IPS DF 4.7 (cell line): ENCODE measurements around the gene DOK1.

Experiments
- DNase-seq: peaks from one replicate; pipeline ENCODE4 v3.0.0-alpha.2; 2013; ENCODE audit warnings: low spot score; ENCODE audit errors: extremely low read depth

The DOK1 gene

GRCh38 chr2:74553892-74554819, at the start of gene DOK1, which contains the start of gene LOXL3:
Gene DOK1, plus strand, starts transcription at chr2:74554720. Its CDS starts 35 bp downstream, at chr2:74554755.
Gene LOXL3, minus strand, starts transcription at chr2:74553942. Its CDS starts 1,308 bp downstream, at chr2:74552634.
- DNase-seq, result no peak

GRCh38 chr2:74505448-74506246, 48.9 kb upstream of the DOK1 start:
- no peak for DNase-seq

- DNase-seq, result peak; percentile 98
Measured at GRCh38 chr2:74507145-74507925, 47.2 kb upstream of the DOK1 start, which contains the start of gene PCGF1. Gene PCGF1, minus strand, starts transcription at chr2:74507695. Its CDS starts 27 bp downstream, at chr2:74507668.

- DNase-seq, result no peak
Measured at GRCh38 chr2:74507926-74508520, 46.5 kb upstream of the DOK1 start.

- no peak for DNase-seq
Measured at GRCh38 chr2:74510272-74510671, 44.2 kb upstream of the DOK1 start.

DNA sequence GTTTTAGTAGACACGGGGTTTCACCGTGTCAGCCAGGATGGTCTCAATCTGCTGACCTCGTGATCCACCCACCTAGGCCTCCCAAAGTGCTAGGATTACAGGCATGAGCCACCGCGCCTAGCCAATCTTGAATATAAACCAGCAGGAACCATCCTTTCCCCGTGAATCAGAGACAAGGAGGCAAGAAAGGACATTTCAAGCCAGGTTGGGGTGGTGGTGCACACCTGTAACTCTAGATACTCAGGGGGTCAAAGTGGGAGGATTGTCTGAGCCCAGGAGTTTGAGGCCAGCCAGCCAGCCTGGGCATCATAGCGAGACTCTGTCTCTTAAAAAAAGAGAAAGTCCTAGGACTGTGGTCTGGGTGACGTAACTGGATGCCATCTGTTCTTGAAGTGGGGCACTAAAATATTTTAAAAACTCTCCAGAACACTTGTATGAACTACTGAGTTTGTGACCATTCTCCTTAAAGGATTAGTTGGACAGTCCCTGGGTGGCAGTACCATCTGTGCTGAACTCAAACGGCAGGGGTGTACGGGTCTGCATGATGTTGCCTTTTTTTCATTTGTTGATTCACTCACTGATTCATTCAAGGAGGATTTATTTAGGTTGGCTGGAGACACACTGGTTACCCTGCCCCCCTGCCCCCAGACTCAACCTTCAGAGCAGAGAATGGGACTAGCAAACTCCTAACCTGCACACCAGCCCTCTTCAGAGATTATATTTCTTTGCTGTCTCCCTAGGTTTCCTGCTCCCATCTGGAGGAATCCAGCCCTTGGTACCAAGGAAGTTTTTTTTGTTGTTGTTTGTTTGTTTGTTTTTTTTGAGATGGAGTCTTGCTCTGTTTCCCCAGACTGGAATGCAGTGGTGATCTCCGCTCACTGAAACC, 43.2 kb upstream of the DOK1 start:
- no peak for DNase-seq

DNA sequence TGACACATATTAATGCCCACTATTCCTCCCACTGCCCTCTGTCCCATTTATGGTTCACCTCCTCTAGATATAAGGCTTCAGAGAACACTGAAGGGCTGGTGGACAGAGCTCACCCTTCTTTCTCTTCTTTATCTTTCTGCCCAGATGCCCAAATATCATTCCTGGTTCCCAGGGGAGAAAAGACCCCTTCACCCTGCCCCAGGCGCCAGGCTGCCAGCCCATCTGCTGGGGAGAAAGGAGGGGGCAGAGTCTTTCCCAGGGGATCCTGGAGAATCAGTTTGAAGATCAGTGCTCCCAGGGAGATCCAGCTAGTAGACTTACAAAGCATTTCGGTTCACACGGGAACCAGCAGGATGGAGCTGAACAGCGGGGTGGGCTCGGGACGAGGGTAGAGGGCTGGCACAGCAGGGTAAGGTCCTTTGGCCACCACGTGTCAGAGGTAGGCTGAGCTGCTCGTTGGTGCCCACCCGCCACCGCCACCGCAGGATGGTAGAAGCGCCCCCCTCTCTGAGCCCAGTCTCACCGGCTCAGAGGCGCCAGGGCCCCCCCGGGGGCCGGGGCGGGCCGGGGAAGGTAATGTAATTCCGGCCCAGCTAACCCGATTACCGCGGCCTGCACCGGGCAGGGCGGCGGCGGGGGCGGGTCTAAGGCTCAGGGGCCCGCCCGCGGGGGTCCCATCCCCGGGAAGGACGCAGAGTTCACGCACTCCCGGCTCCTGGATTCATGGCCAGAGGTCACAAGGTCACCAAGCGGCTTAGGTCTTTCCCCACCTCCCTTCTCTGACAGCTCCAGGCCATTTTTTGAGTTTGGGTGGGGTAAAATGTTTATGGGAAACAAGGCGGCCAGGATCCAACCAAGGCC, 41.5 kb upstream of the DOK1 start:
- no peak for DNase-seq

DNA sequence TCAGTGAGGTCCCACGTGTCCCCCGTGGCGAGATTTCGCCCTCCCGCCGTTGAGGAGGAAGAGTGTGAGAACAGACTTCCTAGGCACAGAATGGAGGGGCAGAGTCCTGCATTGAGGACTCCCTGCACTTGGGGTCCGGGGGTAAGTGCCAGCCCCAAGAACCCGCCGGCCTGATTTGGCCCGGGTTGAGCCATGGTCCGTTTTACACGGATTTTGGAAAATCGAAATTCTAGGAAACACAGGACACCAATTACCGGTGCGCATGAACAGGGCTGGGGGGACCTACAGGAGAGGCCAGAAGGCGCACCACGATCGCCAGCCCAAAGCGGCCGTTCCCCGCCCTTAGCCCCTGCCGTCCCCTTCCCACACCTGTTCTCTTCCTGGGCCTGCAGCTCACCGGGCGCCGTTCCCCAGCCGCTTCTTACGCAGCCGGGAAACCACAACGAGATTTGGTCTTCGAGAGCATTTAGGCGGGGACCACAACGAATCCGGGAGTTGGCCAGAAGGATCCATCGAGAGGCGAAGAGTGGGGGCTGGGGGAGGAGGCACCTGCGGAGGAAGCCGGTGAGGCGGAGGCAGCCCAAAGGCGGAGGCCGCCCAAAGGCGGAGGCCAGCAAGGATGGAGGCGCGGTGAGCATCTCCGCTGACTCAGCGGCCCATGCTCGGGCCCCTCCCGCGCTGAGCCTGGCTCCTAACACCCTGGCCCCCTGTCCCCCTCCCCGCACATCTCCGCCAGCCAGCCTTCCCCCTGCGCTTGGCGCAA, 40.7 kb upstream of the DOK1 start:
- no peak for DNase-seq

- DNase-seq, result no peak
Measured at GRCh38 chr2:74514368-74515270, 39.9 kb upstream of the DOK1 start, which contains the start of gene TLX2. Gene TLX2, plus strand, starts transcription at chr2:74514450. Its CDS starts 357 bp downstream, at chr2:74514807.

- DNase-seq, result no peak
Measured at GRCh38 chr2:74515271-74515980, 39.1 kb upstream of the DOK1 start.

- DNase-seq, result no peak
Measured at GRCh38 chr2:74515981-74516633, 38.4 kb upstream of the DOK1 start.

DNA sequence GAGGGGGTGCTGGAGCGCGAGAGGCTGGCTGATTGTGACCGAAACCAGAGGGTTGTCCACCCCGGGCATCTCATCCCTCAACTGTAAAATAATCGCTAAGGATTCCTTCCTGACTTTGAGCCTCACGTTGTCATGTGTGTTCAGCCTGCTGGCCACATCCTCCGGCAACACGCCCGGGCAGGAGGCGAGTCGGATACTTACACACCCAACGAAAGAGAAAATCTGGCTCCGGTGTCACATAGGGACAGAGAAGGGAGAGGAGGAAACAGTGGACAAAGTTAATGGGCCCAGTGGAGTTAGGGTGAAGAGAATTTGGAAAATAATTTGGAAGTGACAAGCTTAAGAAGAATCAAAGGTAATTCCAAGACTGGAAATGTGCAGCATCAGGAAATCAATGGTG, 37.9 kb upstream of the DOK1 start:
- no peak for DNase-seq

DNA sequence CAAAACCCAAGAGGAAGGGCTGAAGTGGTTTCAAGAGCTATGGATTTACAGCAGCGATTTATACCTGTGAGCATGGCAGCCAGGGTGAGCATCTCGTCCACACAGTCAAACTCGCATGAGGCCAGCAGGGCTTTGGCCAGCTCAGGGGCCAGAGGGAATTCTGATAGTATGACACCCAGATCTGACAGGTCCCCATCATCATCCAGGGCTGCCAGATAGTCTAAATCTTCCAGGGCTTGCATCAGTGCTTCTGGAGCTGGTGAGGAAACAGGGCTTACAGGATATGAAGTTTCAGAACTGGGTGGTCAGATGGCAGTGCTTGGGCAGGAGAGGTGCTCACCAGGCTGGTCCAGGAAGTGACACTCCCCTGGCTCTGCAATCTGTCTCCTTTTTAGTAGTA, 32.0 kb upstream of the DOK1 start:
- DNase-seq, result no peak

GRCh38 chr2:74524005-74524404, 30.5 kb upstream of the DOK1 start:
- no peak for DNase-seq

GRCh38 chr2:74524955-74525716, 29.4 kb upstream of the DOK1 start:
- DNase-seq, result no peak
